HPDE6-E6E7 (cell line): Measurements from ENCODE around the gene MTM1.
A peak's percentile ranks its signal among the peaks of the same experiment; 100 is the strongest.

Experiments
- DNase-seq: peaks from one replicate; pipeline ENCODE4 v3.0.0; 2011; ENCODE audit warnings: missing footprints; ENCODE audit errors: extremely low spot score

The MTM1 gene

GRCh38 chrX:150548684-150549083 is 19.7 kb upstream of the MTM1 start:
- no peak for DNase-seq

- no peak for DNase-seq
Measured at GRCh38 chrX:150551963-150552362, 16.5 kb upstream of the MTM1 start.

GRCh38 chrX:150558424-150558823 is 10.0 kb upstream of the MTM1 start:
- no peak for DNase-seq

GRCh38 chrX:150564838-150565237 is 3.6 kb upstream of the MTM1 start:
- no peak for DNase-seq

GRCh38 chrX:150565551-150565950 is 2.9 kb upstream of the MTM1 start:
- no peak for DNase-seq

- DNase-seq: no peak
Measured at GRCh38 chrX:150566734-150567182, 1.7 kb upstream of the MTM1 start.

- no peak for DNase-seq
Measured at GRCh38 chrX:150567645-150568319, 639 bp upstream of the MTM1 start.

GRCh38 chrX:150569155-150569477 is 695 bp downstream of the MTM1 start:
- no peak for DNase-seq

GRCh38 chrX:150570512-150570911 is 2.1 kb downstream of the MTM1 start:
- no peak for DNase-seq

GRCh38 chrX:150572206-150572605 is 3.8 kb downstream of the MTM1 start:
- DNase-seq: no peak

GRCh38 chrX:150573106-150573505 is 4.7 kb downstream of the MTM1 start:
- no peak for DNase-seq

- DNase-seq: no peak
Measured at GRCh38 chrX:150573702-150574101, 5.3 kb downstream of the MTM1 start.

GRCh38 chrX:150574559-150575418 is 6.4 kb downstream of the MTM1 start:
- DNase-seq: no peak

GRCh38 chrX:150575419-150575814 is 7.0 kb downstream of the MTM1 start:
- peak; percentile 88 for DNase-seq

- no peak for DNase-seq
Measured at GRCh38 chrX:150577174-150577573, 8.8 kb downstream of the MTM1 start.

GRCh38 chrX:150581093-150581775 is 12.8 kb downstream of the MTM1 start:
- peak; percentile 46 for DNase-seq

GRCh38 chrX:150582338-150582948 is 14.0 kb downstream of the MTM1 start:
- DNase-seq: no peak

- no peak for DNase-seq
Measured at GRCh38 chrX:150587585-150588503, 19.4 kb downstream of the MTM1 start.

GRCh38 chrX:150594584-150594983 is 26.2 kb downstream of the MTM1 start:
- no peak for DNase-seq

GRCh38 chrX:150599226-150599625 is 30.8 kb downstream of the MTM1 start:
- DNase-seq: no peak

GRCh38 chrX:150602296-150602695 is 33.9 kb downstream of the MTM1 start:
- no peak for DNase-seq
